IMR-90 (cell line): Measurements from ENCODE around the gene STAC3. TPM values are rescaled to one million over a fixed set of nuclear protein-coding genes. Genes with fewer than 3 reads are reported as not detected.

Source experiments
- ATAC-seq: fragments of 200-7000 bp; cut with Tn5 transposase; 2 replicates; pipeline ENCODE4 v1.9.1; 2020; ENCODE audit warnings: low read depth, mild to moderate bottlenecking, moderate library complexity
- BruUV-seq: library from RNA; stranded (reverse); fragments of 400-500 nt; replicated peaks from 2 replicates; lab custom pipeline; 2021; lab: Mats Ljungman, UMichigan
- CTCF ChIA-PET: fragments of 300-600 bp; formaldehyde crosslinking; extraction: SDS; loops from one replicate; lab custom pipeline; 2021; ENCODE audit warnings: antibody characterized with exemption; lab: Yijun Ruan, JAX
- POLR2A ChIA-PET: fragments of 300-600 bp; sonication (Branson Sonifier 250); formaldehyde crosslinking; loops from one replicate; lab custom pipeline; 2022; ENCODE audit warnings: antibody characterized with exemption; ENCODE audit not compliant: unreplicated experiment; lab: Charles Lee
- DNase-seq: peaks from one replicate; pipeline ENCODE4 v3.0.0; 2013
- H2AFZ ChIP-seq: replicated peaks from 2 replicates; pipeline ENCODE3; 2013; ENCODE audit warnings: low read length, mild to moderate bottlenecking; ENCODE audit not compliant: poor library complexity
- H2AK5ac ChIP-seq: 2 replicates; pipeline ENCODE4 v1.6.1; 2013; ENCODE audit warnings: low read depth, low read length, inconsistent platforms
- H2AK9ac ChIP-seq: replicated peaks from 2 replicates; pipeline ENCODE3; 2013; ENCODE audit warnings: mild to moderate bottlenecking, low read depth, low read length, moderate library complexity; ENCODE audit not compliant: poor library complexity
- H2BK120ac ChIP-seq: 2 replicates; pipeline ENCODE4 v1.6.1; 2013; ENCODE audit warnings: low read depth, low read length, inconsistent platforms
- H2BK15ac ChIP-seq: 3 replicates; pipeline ENCODE4 v1.6.1; 2013; ENCODE audit warnings: low read depth, low read length, inconsistent platforms
- H2BK20ac ChIP-seq: 2 replicates; pipeline ENCODE4 v1.6.1; 2013; ENCODE audit warnings: low read depth, mild to moderate bottlenecking, inconsistent platforms, low read length, moderate library complexity
- H2BK5ac ChIP-seq: 2 replicates; pipeline ENCODE4 v1.6.1; 2013; ENCODE audit warnings: mild to moderate bottlenecking, low read depth, low read length, inconsistent platforms; ENCODE audit not compliant: poor library complexity, severe bottlenecking
- H3K14ac ChIP-seq: replicated peaks from 2 replicates; pipeline ENCODE4 v1.6.1; 2013; ENCODE audit warnings: low read depth, low read length, inconsistent platforms
- H3K18ac ChIP-seq: 2 replicates; pipeline ENCODE4 v1.6.1; 2013; ENCODE audit warnings: low read depth, low read length, control low read depth
- H3K23ac ChIP-seq: 2 replicates; pipeline ENCODE4 v1.6.1; 2013; ENCODE audit warnings: low read depth, low read length, inconsistent platforms
- H3K27ac ChIP-seq: 2 replicates; pipeline ENCODE4 v1.5.1; 2013; ENCODE audit warnings: mild to moderate bottlenecking, control low read depth, low read length; ENCODE audit not compliant: insufficient read depth
- H3K27me3 ChIP-seq: 2 replicates; pipeline ENCODE4 v1.6.1; 2013; ENCODE audit warnings: low read length; ENCODE audit not compliant: control insufficient read depth, insufficient read depth
- H3K36me3 ChIP-seq: 2 replicates; pipeline ENCODE4 v1.6.1; 2013; ENCODE audit warnings: low read length, mixed read lengths; ENCODE audit not compliant: control insufficient read depth, insufficient read depth
- H3K4ac ChIP-seq: 2 replicates; pipeline ENCODE4 v1.6.1; 2013; ENCODE audit warnings: low read depth, low read length, inconsistent platforms
- H3K4me1 ChIP-seq: 2 replicates; pipeline ENCODE4 v1.6.1; 2013; ENCODE audit warnings: low read length, mixed read lengths; ENCODE audit not compliant: control insufficient read depth, insufficient read depth
- H3K4me2 ChIP-seq: 2 replicates; pipeline ENCODE4 v1.6.1; 2013; ENCODE audit warnings: low read depth, mild to moderate bottlenecking, control low read depth, low read length, moderate library complexity
- H3K4me3 ChIP-seq: 2 replicates; pipeline ENCODE4 v1.5.1; 2013; ENCODE audit warnings: low read depth, mild to moderate bottlenecking, control low read depth, low read length, moderate library complexity; ENCODE audit not compliant: insufficient read depth
- H3K56ac ChIP-seq: 2 replicates; pipeline ENCODE4 v1.6.1; 2013; ENCODE audit warnings: low read length, inconsistent platforms; ENCODE audit not compliant: insufficient read depth; ENCODE audit errors: extremely low read depth
- H3K79me1 ChIP-seq, 2 experiments: 2 replicates each; pipeline ENCODE4 v1.6.1; 2013; ENCODE audit warnings: low read length in 2 of 2, inconsistent platforms in 1 of 2, low read depth in 1 of 2
- H3K9ac ChIP-seq: 2 replicates; pipeline ENCODE4 v1.6.1; 2013; ENCODE audit warnings: low read depth, low read length, control low read depth
- H3K9me1 ChIP-seq: 2 replicates; pipeline ENCODE4 v1.6.1; 2013; ENCODE audit warnings: low read length, inconsistent platforms; ENCODE audit not compliant: insufficient read depth
- H3K9me3 ChIP-seq: 2 replicates; pipeline ENCODE4 v1.6.1; 2013; ENCODE audit warnings: low read length; ENCODE audit not compliant: control insufficient read depth, insufficient read depth
- H4K20me1 ChIP-seq: 2 replicates; pipeline ENCODE4 v1.6.1; 2013; ENCODE audit warnings: low read length, inconsistent platforms; ENCODE audit not compliant: insufficient read depth
- H4K5ac ChIP-seq: 2 replicates; pipeline ENCODE4 v1.6.1; 2013; ENCODE audit warnings: mild to moderate bottlenecking, low read depth, low read length, control low read depth
- H4K8ac ChIP-seq, 2 experiments: 2 replicates each; pipeline ENCODE4 v1.6.1; 2013; ENCODE audit warnings: low read depth in 2 of 2, low read length in 2 of 2, control low read depth in 1 of 2, inconsistent platforms in 1 of 2
- H4K91ac ChIP-seq: 2 replicates; pipeline ENCODE4 v1.6.1; 2013; ENCODE audit warnings: low read depth, low read length, inconsistent platforms; ENCODE audit not compliant: insufficient read depth
- BHLHE40 ChIP-seq: fragments of 150-350 bp; IDR thresholded peaks from 2 replicates; pipeline ENCODE4 v1.6.1; 2016; ENCODE audit warnings: mild to moderate bottlenecking, low read depth, low read length
- CEBPB ChIP-seq: IDR thresholded peaks from 2 replicates; pipeline ENCODE4 v1.6.1; 2012; ENCODE audit warnings: low read depth, low read length, improper control_type of control experiment
- CHD1 ChIP-seq: IDR thresholded peaks from 2 replicates; pipeline ENCODE4 v1.6.1; 2012; ENCODE audit warnings: low read depth, low read length, improper control_type of control experiment
- CTCF ChIP-seq: conservative IDR thresholded peaks from 2 replicates; pipeline ENCODE4 v1.5.1; 2012; ENCODE audit warnings: mild to moderate bottlenecking, low read depth, low read length, improper control_type of control experiment
- ELK1 ChIP-seq: fragments of 150-350 bp; IDR thresholded peaks from 2 replicates; pipeline ENCODE4 v1.6.1; 2016; ENCODE audit warnings: low read depth, mild to moderate bottlenecking, low read length, moderate library complexity, borderline replicate concordance
- FOS ChIP-seq: fragments of 150-350 bp; IDR thresholded peaks from 2 replicates; pipeline ENCODE4 v1.6.1; 2016; ENCODE audit warnings: low read depth, low read length
- MAFK ChIP-seq: IDR thresholded peaks from 2 replicates; pipeline ENCODE4 v1.6.1; 2012; ENCODE audit warnings: low read depth, low read length, improper control_type of control experiment
- MAZ ChIP-seq: IDR thresholded peaks from 2 replicates; pipeline ENCODE4 v1.6.1; 2012; ENCODE audit warnings: low read depth, mild to moderate bottlenecking, low read length, improper control_type of control experiment, moderate library complexity, borderline replicate concordance
- MXI1 ChIP-seq: IDR thresholded peaks from 2 replicates; pipeline ENCODE4 v1.6.1; 2012; ENCODE audit warnings: low read depth, mild to moderate bottlenecking, low read length, moderate library complexity, borderline replicate concordance
- NFE2L2 ChIP-seq: fragments of 150-350 bp; IDR thresholded peaks from 2 replicates; pipeline ENCODE4 v1.6.1; 2016; ENCODE audit warnings: low read depth, mild to moderate bottlenecking, low read length
- RCOR1 ChIP-seq: IDR thresholded peaks from 2 replicates; pipeline ENCODE4 v1.6.1; 2012; ENCODE audit warnings: mild to moderate bottlenecking, low read length, improper control_type of control experiment; ENCODE audit not compliant: insufficient replicate concordance
- RFX5 ChIP-seq: IDR thresholded peaks from 2 replicates; pipeline ENCODE4 v1.8.0; 2012; ENCODE audit warnings: low read depth, mild to moderate bottlenecking, low read length, moderate library complexity
- USF2 ChIP-seq: fragments of 150-350 bp; IDR thresholded peaks from 2 replicates; pipeline ENCODE4 v1.6.1; 2017; ENCODE audit warnings: mild to moderate bottlenecking, antibody characterized with exemption, low read length, low read depth
- WGBS, 2 experiments: methylation state at CpG; one replicate each; pipeline versions ENCODE4 v1.1.5 to v1.1.7; 2013; ENCODE audit warnings: missing lambda C conversion rate in 2 of 2; ENCODE audit not compliant: insufficient read length in 1 of 2; ENCODE audit errors: extremely low coverage in 2 of 2; 5-methylcytosine and 5-hydroxymethylcytosine counted together
- dilution Hi-C: fragments of 300-500 bp; cut with HindIII; formaldehyde crosslinking; loops from one replicate; pipeline ENCODE4 v1.14.3; 2018; ENCODE audit warnings: low sequenced_read_pairs; ENCODE audit not compliant: unreplicated experiment
- in situ Hi-C: fragments of 300-500 bp; cut with MboI; formaldehyde crosslinking; loops from 3 replicates; pipeline ENCODE4 v1.14.3; 2019; ENCODE audit warnings: low sequenced_read_pairs, inconsistent platforms, mixed read lengths
- intact Hi-C: fragments of 100-400 bp; cut with micrococcal nuclease; formaldehyde crosslinking; loops from 2 replicates; pipeline ENCODE4 v1.10.0; 2022
- polyA plus RNA-seq, 3 experiments: library from polyadenylated mRNA; depleted of rRNA; stranded (reverse); fragments of >200 nt; gene quantifications; 2 replicates each; pipeline ENCODE4 v1.2.3, GENCODE V29; 2012; ENCODE audit warnings: low replicate concordance in 1 of 3
- total RNA-seq: library from RNA; depleted of rRNA; stranded (reverse); fragments of >200 nt; gene quantifications from 2 replicates; pipeline ENCODE4 v1.2.3, GENCODE V29; 2012

STAC3 gene
- total and polyA plus RNA-seq, 2 of the 4 experiments (the other 2 are of a cell fraction), result 0.18 to 0.67 TPM

GRCh38 chr12:57219205-57219992 lies 31.6 kb downstream of the STAC3 start:
- Histone ChIP-seq H2AFZ (no peak overlapping the region), H3K9me1 (no peaks in the 10 kb centered on the region), H3K23ac (no peak overlapping the region), H3K18ac (no peak overlapping the region), H2BK5ac (no peak overlapping the region), H3K4me3 (no peak overlapping the region), H3K56ac (no peak overlapping the region), H4K91ac (no peak overlapping the region), H3K27me3 (peaks cover 79% of the 10 kb centered on the region), H3K9me3 (no peaks in the 10 kb centered on the region), H3K4me2 (no peak overlapping the region), H3K79me1 (peaks cover 0 to 7% of the 10 kb centered on the region in 2 experiments; a peak in 1 of 4 replicates), H2BK15ac (no peak overlapping the region), H3K9ac (no peak overlapping the region), H3K27ac (no peak overlapping the region), H4K20me1 (peaks cover 33% of the 10 kb centered on the region), H3K36me3 (no peaks in the 10 kb centered on the region), H4K8ac (no peak overlapping the region), H2BK20ac (no peak overlapping the region), H3K4me1 (peaks cover 5% of the 10 kb centered on the region; the same call in 1 of the 2 replicates), H2BK120ac (no peak overlapping the region), H4K5ac (no peak overlapping the region), H3K4ac (no peak overlapping the region), H2AK5ac (no peak overlapping the region), H3K14ac (no peak overlapping the region), H2AK9ac (no peak overlapping the region)
- intact Hi-C loops, result no loop called here
- TF ChIP-seq CEBPB, result no peak
- no peak for TF ChIP-seq CTCF
- no peak for TF ChIP-seq MAZ
- no peak for TF ChIP-seq MXI1
- TF ChIP-seq RFX5, result no peak
- TF ChIP-seq BHLHE40, result no peak
- TF ChIP-seq FOS, result no peak
- TF ChIP-seq MAFK, result no peak
- TF ChIP-seq USF2, result no peak
- no peak for TF ChIP-seq NFE2L2
- TF ChIP-seq RCOR1, result no peak
- no peak for TF ChIP-seq ELK1
- TF ChIP-seq CHD1, result no peak
- DNase-seq, result no peak
- in situ Hi-C loops, result no loop called here
- ChIA-PET POLR2A (interaction anchor here (1.2 kb wide), 1 partner anchor 10 kb away, joined by 5 read pairs; the partner anchor contains the start of gene SHMT2), CTCF (interaction anchor here (1.0 kb wide), 1 partner anchor 23 kb away, joined by 3 read pairs; no protein-coding TSS in a partner anchor)
- ATAC-seq, result no peak
- dilution Hi-C loops, result no loop called here
- WGBS, 2 experiments, result 71% methylated on average over 6 of the region's 14 CpGs; no CpG with 5 or more reads in 1 of the 2 experiments
- no TSS peak for BruUV-seq
